Fibroblast of mammary gland (primary cell): ENCODE results near the gene CACNA1S.
A peak's percentile ranks its signal among the peaks of the same experiment; 100 is the strongest.

Experiments
- DNase-seq: peaks from one replicate; pipeline ENCODE4 v3.0.0-alpha.2; 2010; ENCODE audit warnings: low read depth
- H3K4me3 ChIP-seq: 2 replicates; pipeline ENCODE4 v1.5.1; 2011; ENCODE audit warnings: low read depth, mild to moderate bottlenecking, low read length, moderate library complexity; ENCODE audit not compliant: control insufficient read depth
- CTCF ChIP-seq: conservative IDR thresholded peaks from 2 replicates; pipeline ENCODE4 v1.5.1; 2011; ENCODE audit warnings: low read depth, low read length, inconsistent platforms; ENCODE audit not compliant: control insufficient read depth, insufficient read depth

Gene CACNA1S

GRCh38 chr1:201042779-201043461 lies 69.3 kb downstream of the CACNA1S start:
- TF ChIP-seq CTCF = peak; percentile 89
- peak; percentile 66 for DNase-seq
- H3K4me3 ChIP-seq = no peak overlapping the region

GRCh38 chr1:201041011-201041410 lies 71.2 kb downstream of the CACNA1S start:
- TF ChIP-seq CTCF = no peak
- no peak for DNase-seq

GRCh38 chr1:201039876-201040275 lies 72.3 kb downstream of the CACNA1S start:
- no peak overlapping the region for H3K4me3 ChIP-seq
- no peak for TF ChIP-seq CTCF
- DNase-seq = no peak

More at GRCh38 chr1:201041011-201041410, 71.2 kb downstream of the CACNA1S start:
- H3K4me3 ChIP-seq = no peak overlapping the region

GRCh38 chr1:201039418-201039817 lies 72.8 kb downstream of the CACNA1S start:
- no peak for DNase-seq
- TF ChIP-seq CTCF = no peak
- H3K4me3 ChIP-seq = no peak overlapping the region

GRCh38 chr1:201038186-201038876 lies 73.9 kb downstream of the CACNA1S start:
- no peak for TF ChIP-seq CTCF
- no peak for DNase-seq
- H3K4me3 ChIP-seq = no peak overlapping the region

GRCh38 chr1:201036188-201036842 lies 75.9 kb downstream of the CACNA1S start:
- H3K4me3 ChIP-seq = no peak overlapping the region
- DNase-seq = no peak
- TF ChIP-seq CTCF = no peak
